CD4-positive, alpha-beta T cell treated with Interferon gamma for 1 hour (primary cell): Measurements from ENCODE around the gene TBC1D22B.
"Not testable (repeated sequence)": the region's sequence is repeated elsewhere in the genome, so short reads cannot be mapped to it uniquely, and the experiment has no call there.

ENCODE experiments used
- DNase-seq: peaks from one replicate; pipeline ENCODE4 v3.0.0-alpha.2; 2020

The TBC1D22B gene

GRCh38 chr6:37269105-37269504 is 11.5 kb downstream of the TBC1D22B start:
- no peak for DNase-seq

- DNase-seq = no peak
Observed at GRCh38 chr6:37272834-37273566, 15.4 kb downstream of the TBC1D22B start.

- DNase-seq = no peak
Observed at GRCh38 chr6:37273690-37274089, 16.1 kb downstream of the TBC1D22B start.

GRCh38 chr6:37275350-37275749 is 17.8 kb downstream of the TBC1D22B start:
- no peak for DNase-seq

- no peak for DNase-seq
Observed at GRCh38 chr6:37277001-37277409, 19.4 kb downstream of the TBC1D22B start.

- no peak for DNase-seq
Observed at GRCh38 chr6:37279366-37280134, 22.0 kb downstream of the TBC1D22B start.

GRCh38 chr6:37280162-37280887 is 22.8 kb downstream of the TBC1D22B start:
- DNase-seq = no peak

- no peak for DNase-seq
Observed at GRCh38 chr6:37282371-37282770, 24.8 kb downstream of the TBC1D22B start.

- DNase-seq = no peak
Observed at GRCh38 chr6:37283268-37283667, 25.7 kb downstream of the TBC1D22B start.

- DNase-seq = no peak
Observed at GRCh38 chr6:37283671-37284151, 26.1 kb downstream of the TBC1D22B start.

- no peak for DNase-seq
Observed at GRCh38 chr6:37284781-37285180, 27.2 kb downstream of the TBC1D22B start.

GRCh38 chr6:37285861-37286311 is 28.3 kb downstream of the TBC1D22B start:
- no peak for DNase-seq

- DNase-seq = no peak
Observed at GRCh38 chr6:37287519-37288157, 30.1 kb downstream of the TBC1D22B start.

- DNase-seq = no peak
Observed at GRCh38 chr6:37288247-37288646, 30.7 kb downstream of the TBC1D22B start.

- DNase-seq = no peak
Observed at GRCh38 chr6:37289931-37290330, 32.4 kb downstream of the TBC1D22B start.

GRCh38 chr6:37293426-37293825 is 35.9 kb downstream of the TBC1D22B start:
- DNase-seq = no peak

GRCh38 chr6:37297637-37298036 is 40.1 kb downstream of the TBC1D22B start:
- not testable (repeated sequence) for DNase-seq

GRCh38 chr6:37298958-37299357 is 41.4 kb downstream of the TBC1D22B start:
- DNase-seq = no peak

GRCh38 chr6:37299990-37300389 is 42.4 kb downstream of the TBC1D22B start:
- DNase-seq = no peak

- DNase-seq = no peak
Observed at GRCh38 chr6:37302086-37302686, 44.6 kb downstream of the TBC1D22B start.

- no peak for DNase-seq
Observed at GRCh38 chr6:37303091-37303660, 45.6 kb downstream of the TBC1D22B start.

GRCh38 chr6:37303891-37304503 is 46.4 kb downstream of the TBC1D22B start:
- no peak for DNase-seq
